Measurements from ENCODE around the gene CXCR1.
"Not testable (repeated sequence)": the region's sequence is repeated elsewhere in the genome, so short reads cannot be mapped to it uniquely, and the experiment has no call there.

Gene CXCR1

DNA sequence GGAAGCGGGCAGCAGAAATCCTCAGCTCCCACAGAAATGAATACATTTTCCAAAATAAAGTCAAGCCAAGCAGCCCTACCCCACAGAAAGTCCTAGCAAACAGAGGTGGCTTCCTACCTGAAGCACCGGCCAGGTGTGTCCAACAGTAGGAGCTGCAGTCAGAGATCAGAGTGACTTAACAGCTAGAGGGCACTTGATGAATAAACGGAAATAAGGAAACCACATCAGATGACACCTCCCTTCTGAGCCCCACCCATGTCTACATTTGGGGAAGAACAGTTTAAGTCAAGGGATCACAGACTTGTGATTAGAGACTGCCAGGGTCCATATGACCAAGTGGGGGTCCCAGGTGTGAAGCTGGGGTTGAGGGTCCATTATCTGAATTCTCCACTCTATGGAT is at the start of gene CXCR1:
TSS of gene CXCR1 (minus strand) at position 172 of the 400 bp plus-strand sequence. CDS start 1,751 bp downstream, outside the sequence.
- DNase-seq: peak; percentile 11

DNA sequence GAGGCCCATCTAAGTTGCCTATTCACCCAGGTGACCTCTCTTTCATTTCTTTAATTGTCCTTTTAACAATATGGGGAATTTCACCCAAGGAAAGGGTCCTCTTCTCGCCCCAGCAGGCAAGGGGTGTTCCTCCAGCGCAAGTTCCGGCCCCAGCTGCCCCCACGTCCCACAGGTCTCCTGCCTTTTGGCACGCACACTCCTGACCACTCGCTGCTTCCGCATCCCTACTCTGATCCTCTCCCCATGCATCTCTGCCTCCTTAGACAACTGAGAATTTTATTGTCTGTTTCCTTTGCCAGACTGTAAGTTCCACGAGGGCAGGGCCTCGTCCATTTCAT is 49.5 kb upstream of the CXCR1 start:
- DNase-seq: no peak

DNA sequence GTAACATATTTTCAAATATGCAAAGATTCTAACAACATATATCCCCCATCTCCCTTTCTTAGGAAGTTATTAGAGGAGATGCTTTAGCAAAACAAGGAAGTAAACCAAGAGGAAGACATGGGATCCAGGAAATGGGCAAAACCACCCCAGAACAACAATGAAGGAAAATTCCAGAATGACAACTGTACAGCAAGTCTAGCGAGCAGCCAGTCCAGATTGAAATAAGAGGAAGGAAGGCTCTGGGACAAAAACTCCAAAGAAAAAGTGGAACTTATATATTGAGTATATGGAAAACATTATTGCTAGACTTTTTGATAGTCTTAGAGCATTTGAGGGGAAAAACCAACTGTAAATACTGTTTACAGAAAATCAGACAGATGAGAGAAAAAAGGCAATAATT is 47.4 kb upstream of the CXCR1 start:
- DNase-seq: no peak

DNA sequence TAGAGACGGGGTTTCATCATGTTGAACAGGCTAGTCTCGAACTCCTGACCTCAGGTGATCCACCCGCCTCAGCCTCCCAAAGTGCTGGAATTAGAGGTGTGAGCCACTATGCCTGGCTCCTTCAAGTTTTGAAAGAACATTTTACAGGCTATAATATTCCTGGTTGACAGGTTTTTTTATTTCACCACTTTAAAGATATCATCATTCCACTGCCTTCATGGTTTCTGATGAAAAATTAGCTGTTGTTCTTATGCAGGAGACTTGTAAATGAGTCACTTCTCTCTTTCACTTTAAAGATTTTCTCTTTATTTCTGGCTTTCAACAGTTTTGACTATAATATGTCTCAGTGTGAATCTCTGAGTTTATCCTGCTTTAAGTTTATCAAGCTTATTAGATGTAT is 42.3 kb upstream of the CXCR1 start:
- no peak for DNase-seq

DNA sequence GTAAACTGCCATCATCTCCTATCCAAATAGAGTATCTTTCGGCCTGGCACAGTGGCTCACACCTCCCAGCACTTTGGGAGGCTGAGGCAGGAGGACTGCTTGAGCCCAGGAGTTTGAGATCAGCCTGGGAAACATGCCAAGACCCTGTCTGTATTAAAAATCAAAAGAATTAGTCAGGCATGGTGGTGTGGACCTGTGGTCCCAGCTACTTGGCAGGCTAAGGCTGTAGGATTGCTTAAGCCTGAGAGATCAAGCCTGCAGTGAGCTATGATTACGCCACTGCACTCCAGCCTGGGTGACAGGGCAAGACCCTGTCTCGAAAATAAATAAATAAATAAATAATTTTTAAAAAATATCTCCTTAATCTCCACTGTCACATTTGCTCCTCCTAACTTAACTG is 35.5 kb upstream of the CXCR1 start:
- DNase-seq: no peak

DNA sequence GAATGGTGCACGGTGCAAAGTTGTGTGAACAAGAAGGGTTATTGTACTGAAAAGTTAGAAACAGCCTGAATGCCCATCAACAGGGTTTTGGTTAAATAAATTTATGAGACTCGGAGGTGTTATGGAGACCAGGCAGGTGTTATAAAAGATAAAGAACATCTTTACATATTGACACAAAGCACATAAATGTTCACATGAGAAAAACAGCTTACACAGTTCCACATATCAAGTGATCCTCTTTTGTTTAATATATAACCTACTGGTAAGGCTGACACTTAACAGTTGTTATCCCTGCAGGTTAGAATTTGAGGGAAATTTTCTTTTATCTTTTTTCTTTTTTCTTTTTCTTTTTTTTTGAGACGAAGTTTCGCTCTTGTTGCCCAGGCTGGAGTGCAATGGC is 30.2 kb upstream of the CXCR1 start:
- DNase-seq: no peak

DNA sequence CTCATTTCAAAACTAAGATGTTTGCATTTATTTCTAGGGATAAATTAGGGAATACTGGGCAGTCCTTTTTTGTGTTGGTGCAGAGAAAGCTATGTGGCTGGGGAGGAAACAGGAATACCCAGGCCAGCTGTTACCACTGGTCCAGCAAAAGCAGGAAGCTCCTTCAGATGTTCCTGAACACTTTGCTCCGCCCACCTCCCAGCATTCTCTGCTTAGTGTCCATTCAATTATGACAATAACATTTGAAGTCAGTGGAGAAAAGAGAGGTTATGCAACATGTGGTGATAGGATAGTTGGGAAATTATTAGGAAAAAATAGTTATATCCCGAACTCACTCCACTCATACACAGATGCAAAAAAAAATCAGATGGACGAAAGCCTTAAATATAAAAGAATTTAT is 28.1 kb upstream of the CXCR1 start:
- DNase-seq: no peak

DNA sequence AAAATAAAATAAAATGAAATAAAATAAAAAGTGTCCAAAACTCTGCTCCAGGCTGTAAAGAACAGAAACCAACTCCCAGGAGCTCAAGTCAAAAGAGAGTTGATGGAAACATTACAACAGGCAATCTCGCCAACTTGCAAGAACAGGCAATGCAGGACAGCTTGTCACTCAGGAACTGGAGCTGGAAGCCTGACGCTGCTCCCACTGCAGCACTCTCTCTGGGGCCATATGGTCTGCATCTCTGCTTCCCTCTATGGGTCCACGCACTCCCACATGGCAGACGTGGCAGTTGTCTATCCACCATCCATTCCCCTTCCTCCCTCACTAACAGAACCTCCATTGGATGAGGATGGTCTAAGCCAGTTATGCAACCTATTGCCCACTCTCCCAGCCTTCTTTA is 26.9 kb upstream of the CXCR1 start:
- DNase-seq: no peak

DNA sequence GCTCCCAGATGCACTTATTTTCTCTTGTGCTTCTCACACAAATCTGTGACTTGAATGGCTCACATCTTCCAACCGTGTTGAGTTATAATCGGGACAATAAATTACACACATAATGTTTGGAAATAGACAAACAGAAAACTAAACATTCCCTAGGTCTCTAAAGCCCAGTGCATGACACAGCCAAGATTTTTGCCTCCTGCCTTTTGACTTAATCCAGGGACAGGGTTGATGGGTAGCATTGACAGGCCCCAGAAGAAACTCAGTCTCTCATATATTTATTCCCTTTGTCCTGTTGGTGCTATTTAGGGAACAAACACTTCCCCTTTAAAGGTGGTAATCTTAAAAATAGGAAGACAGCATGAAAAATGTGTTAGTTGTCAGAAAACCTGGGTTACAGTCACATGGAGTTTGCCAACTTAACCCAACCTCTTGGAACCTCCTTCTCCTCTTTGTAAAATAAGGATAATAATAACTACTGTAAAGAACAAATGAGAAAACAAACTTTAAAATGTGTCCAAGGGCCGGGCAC is 26.2 kb upstream of the CXCR1 start:
- no peak for DNase-seq

DNA sequence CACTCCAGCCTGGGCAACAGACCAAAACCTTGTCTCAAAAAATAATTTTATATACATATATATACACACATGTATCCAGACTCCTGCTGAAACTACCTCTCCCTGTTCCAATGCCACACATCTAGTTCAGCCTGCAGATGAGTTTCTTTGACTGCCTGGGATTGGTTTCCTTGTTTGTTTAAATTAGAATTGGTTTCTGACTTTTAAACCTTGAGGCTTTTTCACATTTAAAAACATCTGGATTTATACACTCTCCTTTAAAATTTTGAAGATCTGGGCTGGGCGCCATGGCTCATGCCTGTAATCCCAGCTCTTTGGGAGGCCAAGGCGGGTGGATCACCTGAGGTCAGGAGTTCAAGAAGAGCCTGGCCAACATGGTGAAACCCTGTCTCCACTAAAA is 21.8 kb upstream of the CXCR1 start:
- no peak for DNase-seq

DNA sequence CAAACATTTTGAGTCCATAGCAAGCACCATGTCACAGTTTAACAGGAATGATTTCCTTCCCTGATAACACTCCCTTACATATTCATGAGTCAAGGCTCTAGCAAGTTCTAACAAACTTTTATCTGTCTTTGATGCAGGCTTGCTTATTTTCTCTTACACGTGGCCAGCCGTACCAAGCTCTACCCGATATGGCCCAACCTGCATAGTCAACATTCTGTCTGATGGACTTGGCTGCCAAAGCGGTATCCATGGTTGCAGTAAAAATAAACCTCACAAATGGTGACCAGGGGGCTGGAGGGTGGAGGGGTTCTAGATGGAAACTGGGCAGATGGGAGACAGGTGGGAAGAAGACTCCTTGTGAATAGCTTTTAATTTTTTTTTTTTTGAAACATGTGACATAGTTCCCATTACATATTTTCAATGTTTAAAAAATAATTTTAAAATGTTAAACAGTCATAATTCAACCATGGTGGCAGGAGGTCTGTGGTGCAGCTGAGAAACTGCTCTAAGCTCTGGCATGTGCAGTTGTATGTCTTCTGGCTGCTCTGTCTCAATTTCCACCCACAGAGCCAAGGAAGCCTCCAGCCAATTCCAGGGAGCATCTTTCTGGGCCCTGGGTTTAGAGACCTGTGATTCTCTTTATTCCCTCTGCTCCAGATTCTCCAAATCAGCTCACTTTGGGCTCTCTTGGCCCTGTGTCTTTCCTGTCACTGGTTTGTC is 20.7 kb upstream of the CXCR1 start:
- DNase-seq: no peak

DNA sequence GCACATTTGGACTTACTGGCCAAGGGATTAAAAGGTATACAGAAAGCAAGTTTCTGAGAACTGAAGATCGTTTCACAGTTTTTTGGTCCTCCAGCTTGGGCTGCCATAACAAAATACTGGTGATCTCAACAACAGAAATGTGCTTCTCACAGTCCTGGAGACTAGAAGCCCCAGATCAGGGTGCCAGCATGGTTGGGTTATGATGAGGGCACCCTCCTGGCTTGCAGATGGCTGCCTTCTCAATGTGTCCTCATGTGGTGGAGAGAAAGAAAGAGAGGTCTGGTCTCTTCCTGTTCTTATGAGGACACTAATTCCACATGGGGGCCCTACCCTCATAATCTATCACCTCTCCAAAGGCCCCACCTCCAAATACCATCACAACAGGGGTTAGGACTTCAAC is 20.1 kb upstream of the CXCR1 start:
- no peak for DNase-seq

DNA sequence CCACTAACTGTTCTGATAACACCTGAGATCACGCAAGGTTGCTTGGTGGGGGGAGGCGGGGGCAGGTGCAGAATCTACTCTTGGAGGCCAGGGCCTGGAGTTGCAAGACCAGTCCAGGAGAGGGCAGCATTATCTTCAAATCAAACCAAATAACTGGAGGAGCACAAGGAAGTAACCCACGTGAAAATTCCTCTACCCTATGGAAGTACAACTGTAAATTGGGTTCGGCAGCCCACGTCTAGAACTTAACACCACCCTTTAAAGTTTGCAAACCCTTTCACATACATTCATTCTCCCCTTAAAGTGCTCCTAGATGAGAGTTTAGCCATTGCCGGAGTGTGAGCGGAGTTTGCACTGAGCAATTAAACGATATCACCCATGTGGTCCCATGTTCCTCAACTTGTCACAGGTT is 19.6 kb upstream of the CXCR1 start:
- DNase-seq: peak; percentile 72

DNA sequence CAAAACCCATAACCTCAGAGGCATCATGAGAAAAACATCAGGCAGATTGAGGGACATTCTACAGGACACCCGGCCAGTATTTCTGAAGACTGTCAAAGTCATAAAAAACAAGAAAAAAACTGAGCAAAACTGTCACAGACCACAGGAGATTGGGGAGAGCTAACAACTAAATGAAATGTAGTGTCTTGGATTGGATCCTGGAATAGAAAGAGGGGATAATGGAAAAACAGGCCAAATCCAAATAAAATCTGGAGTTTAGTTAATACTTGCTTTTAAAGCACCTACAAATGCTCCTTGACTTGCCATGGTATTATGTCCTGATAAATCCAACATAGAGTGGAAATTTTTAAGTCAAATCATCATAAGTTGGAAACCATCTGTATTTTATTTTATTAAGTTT is 17.6 kb upstream of the CXCR1 start:
- DNase-seq: no peak

DNA sequence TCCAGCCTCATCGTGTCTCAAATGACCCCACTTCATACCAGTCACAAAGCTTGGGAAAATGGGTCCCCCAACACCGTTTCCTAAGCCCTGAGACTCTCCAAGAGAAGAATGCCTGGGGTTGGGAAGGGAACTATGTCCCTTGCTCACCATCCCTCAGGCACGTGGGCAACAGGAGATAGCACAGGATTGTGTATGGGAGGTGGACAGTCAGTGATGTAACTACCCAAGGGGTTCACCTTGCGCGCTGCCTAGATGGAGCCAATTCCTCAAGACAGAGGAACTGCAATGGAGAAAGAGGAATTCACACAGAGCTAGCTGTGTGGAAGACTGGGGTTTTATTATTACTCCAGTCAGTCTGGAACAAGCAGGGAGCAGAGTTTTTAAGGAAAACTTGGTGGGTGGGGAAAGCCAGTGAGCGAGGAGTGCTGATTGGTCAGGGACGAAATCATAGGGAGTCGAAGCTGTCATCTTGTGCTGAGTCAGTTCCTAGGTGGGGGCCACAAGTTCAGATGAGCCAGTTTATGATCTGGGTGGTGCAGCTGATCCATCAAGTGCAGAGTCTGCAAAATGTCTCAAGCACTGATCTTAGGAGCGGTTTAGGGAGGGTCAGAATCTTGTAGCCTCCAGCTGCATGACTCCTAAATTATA is 13.8 kb upstream of the CXCR1 start:
- no peak for DNase-seq

DNA sequence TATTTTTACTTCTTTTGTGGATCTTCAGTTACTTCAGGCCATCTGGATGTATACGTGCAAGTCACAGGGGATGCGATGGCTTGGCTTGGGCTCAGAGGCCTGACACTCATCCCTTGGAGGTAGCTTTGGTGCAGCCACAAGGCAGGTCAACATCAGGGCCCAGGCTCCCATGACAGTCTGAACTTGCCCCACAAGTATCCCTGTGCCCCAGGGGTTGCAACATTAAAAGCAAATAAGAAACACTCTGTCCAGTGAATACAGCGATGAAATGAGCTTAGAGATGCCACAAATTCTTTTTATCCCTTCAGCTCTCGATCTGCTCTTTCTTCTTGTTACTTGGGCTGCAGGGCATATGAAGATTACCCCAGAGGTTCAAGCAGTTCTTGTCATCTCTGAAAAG is 13.0 kb upstream of the CXCR1 start:
- no peak for DNase-seq

DNA sequence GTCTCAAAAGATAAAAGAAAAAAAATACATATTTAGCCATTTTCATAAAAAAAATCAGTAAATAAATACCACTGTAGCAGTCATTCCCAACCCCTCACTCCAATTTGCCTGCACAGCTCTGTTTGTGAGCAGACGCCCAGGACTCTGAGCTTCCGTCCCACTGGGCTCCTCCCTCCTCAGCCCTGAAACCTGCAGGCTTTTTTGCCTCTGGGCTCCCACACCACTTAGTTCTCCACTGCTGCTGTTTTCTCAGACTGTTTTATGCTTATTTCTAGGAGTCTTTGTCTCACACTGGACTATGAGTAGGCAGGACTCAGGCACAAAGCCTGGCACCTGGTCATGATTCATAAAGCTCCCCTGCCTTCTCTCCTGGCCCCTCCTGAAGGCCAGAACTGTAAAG is 6.1 kb upstream of the CXCR1 start:
- DNase-seq: no peak

DNA sequence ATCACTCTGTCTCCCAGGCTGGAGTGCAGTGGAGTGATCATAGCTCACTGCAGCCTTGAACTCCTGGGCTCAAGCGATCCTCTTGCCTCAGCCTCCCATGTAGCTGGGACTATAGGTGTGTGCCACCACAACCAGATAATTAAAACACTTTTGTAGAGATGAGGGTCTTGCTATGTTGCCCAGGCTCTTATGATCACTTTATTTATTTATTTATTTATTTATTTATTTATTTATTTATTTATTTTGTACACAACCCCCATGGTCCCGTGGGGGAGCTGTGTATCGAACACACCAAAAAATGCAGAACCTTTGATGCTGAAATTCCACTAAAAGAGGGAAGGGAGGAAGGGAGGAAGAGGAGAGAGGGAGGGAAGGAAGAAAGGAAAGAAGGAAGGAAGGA is 5.0 kb upstream of the CXCR1 start:
- DNase-seq: not testable (repeated sequence)

DNA sequence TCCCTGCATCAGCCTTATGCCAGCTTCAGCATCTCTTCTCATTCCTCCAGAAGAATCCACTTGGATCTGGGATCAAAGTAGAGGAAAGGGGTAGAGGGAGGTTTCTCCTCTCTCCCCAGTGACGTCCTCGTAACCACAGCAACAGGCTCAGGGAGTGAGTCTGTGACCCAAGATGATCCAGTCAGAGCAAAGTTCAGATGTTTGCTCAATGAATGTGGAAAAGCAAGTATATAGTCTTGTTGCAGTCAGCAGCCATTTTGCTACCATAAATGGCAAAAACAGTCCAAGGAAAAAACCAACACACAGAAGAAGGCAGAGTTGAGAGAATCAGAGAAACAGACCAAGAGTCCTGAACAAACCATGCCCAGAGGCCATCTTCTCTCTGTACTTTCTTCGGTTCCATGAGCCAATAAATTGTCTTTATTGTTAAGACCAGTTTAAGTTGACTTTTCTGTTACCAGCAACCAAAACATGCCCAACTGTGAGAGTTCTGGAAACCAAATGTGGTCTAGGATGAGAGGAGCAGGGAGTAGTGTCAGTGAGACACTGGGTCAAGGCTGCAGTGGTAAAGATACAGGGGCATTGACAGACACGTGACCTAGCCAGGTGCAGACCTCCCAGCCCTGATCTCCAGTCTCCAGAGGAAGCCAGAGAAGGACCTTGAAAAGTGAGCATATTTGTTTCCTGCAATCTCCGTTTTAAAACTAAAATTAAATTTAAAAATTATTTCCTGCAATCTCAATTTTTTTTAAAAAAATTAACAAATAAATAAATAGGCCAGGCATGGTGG is 3.2 kb upstream of the CXCR1 start:
- no peak for DNase-seq

DNA sequence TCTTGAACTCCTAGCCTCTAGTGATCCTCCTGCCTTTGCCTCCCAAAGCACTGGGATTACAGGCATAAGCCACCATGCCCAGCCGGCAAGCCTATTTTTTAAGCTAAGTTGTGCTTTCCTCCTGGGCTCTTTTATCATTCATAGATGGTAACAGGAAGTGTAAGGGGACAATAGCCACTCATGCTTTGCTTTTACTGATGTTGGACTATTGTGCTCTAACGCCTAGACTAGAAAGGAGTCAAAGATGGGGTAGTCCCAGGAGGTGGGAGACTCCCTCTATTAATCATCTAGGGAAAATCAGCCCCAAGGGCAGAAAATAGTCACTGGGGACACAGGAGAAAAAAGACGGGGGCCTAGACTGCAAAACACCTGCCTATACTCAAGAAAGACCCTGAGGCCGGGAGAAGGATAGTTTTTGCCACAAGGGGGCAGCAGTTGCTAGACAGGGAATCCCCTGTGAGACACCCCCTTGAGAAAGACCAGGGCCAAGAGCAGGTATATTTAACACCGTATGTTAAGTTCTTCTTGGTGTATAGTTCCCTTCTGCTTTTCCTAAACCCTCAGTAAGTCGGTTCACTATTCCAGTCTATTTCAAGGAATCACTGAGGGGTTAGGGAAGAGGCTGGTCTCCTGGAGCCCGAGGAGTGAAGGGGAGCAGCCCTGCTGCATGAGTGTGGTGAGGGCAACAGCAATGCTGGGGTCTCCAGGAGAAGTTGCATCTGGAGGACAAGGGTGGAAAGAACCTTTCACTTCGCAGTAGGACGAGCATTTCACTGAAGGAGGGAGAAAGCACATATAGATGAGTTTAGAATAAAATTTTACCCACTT is 2.1 kb upstream of the CXCR1 start:
- DNase-seq: peak; percentile 67

DNA sequence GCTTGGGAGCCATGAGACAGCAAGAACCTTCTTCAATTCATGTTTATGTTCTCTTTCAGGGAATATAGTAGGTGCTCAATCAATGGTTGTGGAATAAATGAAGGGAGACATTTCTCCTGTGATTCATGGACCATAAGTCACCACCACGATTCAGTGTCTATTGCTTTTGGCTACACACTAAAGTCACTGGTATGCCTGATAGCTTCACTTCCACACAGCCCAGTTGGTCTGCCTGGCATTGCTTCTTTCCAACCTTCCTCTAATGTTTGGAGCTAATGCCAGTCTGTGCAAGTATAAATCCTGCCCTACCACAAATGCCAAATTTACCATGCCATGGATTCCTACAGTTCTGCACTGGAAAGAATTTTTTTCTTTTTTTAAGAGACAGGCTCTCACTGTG is 1.3 kb upstream of the CXCR1 start:
- no peak for DNase-seq

DNA sequence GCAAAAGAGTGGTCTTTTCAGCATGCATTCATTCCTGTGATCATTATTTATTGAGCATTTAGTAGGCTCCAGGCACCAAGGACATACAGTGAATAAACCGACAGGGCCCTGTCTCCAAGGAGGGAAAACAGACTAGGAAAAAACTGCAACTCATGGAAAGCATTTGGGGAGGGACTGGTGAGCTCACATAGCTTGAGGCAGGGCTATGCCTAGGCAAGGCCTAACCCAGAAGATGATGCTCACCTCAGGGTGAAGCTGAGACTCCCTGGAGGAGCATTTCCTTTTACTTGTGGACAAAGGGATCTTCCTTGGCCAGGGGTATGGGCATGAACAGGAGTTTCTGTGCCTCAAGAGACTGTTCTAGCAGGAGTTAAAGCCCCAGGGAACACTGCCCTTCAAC is 3.9 kb downstream of the CXCR1 start:
- DNase-seq: no peak

DNA sequence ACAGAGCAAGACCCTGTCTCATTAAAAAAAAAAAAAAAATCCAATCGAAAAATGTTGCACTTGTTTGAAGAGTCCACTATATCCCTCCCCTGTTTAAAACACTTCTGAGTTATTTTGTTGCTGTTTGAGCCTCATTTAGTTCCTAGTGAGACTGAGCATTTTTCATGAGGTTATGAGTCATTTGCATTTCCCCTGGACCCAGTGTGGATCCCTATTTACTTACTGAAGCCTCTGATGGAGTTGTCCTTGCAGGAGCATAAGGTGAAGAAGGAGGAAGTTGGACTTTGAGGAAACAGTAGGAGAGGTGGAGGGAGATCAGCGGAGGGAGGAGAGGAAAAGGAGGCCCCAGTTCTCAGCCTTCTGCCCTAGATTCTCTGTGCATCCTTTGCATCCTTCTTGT is 5.1 kb downstream of the CXCR1 start:
- no peak for DNase-seq
